Subcutaneous abdominal adipose tissue (tissue), 5 donors: ENCODE measurements around the gene CTXND1.
A peak's percentile ranks its signal among the peaks of the same experiment; 100 is the strongest.
"Not testable (repeated sequence)": the region's sequence is repeated elsewhere in the genome, so short reads cannot be mapped to it uniquely, and the experiment has no call there.

Source experiments
- H3K27ac ChIP-seq: one replicate; pipeline ENCODE4 v1.7.0; 2013; ENCODE audit warnings: low read depth, mild to moderate bottlenecking, inconsistent platforms, low read length, moderate library complexity
- H3K27me3 ChIP-seq, 5 donors: one replicate each; pipeline ENCODE4 v1.7.0; 2013; ENCODE audit warnings: low read length in 5 of 5, inconsistent platforms in 1 of 5; ENCODE audit not compliant: control insufficient read depth in 5 of 5, insufficient read depth in 4 of 5
- H3K36me3 ChIP-seq, 5 donors: one replicate each; pipeline ENCODE4 v1.7.0; 2013; ENCODE audit warnings: low read length in 5 of 5; ENCODE audit not compliant: control insufficient read depth in 5 of 5, insufficient read depth in 5 of 5
- H3K4me1 ChIP-seq, 5 donors: one replicate each; pipeline ENCODE4 v1.7.0; 2013; ENCODE audit warnings: low read length in 5 of 5, mild to moderate bottlenecking in 3 of 5, moderate library complexity in 1 of 5; ENCODE audit not compliant: control insufficient read depth in 5 of 5, insufficient read depth in 5 of 5
- H3K4me3 ChIP-seq, 5 donors: one replicate each; pipeline ENCODE4 v1.7.0; 2013; ENCODE audit warnings: low read length in 5 of 5, low read depth in 1 of 5
- H3K9ac ChIP-seq, 5 donors: one replicate each; pipeline ENCODE4 v1.7.0; 2013; ENCODE audit warnings: low read length in 5 of 5, mild to moderate bottlenecking in 4 of 5, moderate library complexity in 3 of 5
- H3K9me3 ChIP-seq, 5 donors: one replicate each; pipeline ENCODE4 v1.7.0; 2013; ENCODE audit warnings: low read length in 5 of 5; ENCODE audit not compliant: control insufficient read depth in 5 of 5
- donor health status: healthy.
- donor health status: healthy.
- donor health status: healthy.
- donor health status: healthy.
- donor health status: healthy.

The CTXND1 gene

GRCh38 chr15:80252121-80252518, at the start of gene CTXND1:
TSS of gene CTXND1 (minus strand) at chr15:80252213. CDS start at chr15:80201949, 50,264 bp downstream.
- Histone ChIP-seq H3K9ac (no peak within 1 kb of the TSS), H3K27me3 (peaks cover 20 to 60% (median 36%) of the 10 kb centered on the region in 5 donors), H3K9me3 (no peaks in the 10 kb centered on the region), H3K36me3 (no peaks in the 10 kb centered on the region), H3K4me1 (peaks cover 0 to 11% (median 8%) of the 10 kb centered on the region in 5 donors), H3K27ac (no peak within 1 kb of the TSS), H3K4me3 (peak within 1 kb of the TSS in 4 of 5 donors; percentile 8 to 53 (median 48))

GRCh38 chr15:80301472-80301871, 49.5 kb upstream of the CTXND1 start:
- H3K9ac ChIP-seq = no peak overlapping the region
- peaks cover 0 to 3% (median 0%) of the 10 kb centered on the region in 5 donors for H3K27me3 ChIP-seq
- no peaks in the 10 kb centered on the region for H3K36me3 ChIP-seq
- H3K27ac ChIP-seq = no peak overlapping the region
- no peak overlapping the region for H3K4me3 ChIP-seq
- H3K4me1 ChIP-seq = no peaks in the 10 kb centered on the region
- H3K9me3 ChIP-seq = peaks cover 0 to 2% (median 0%) of the 10 kb centered on the region in 5 donors

- H3K36me3 ChIP-seq, H3K4me3 ChIP-seq, H3K9ac ChIP-seq, H3K4me1 ChIP-seq, H3K9me3 ChIP-seq, H3K27me3 ChIP-seq, H3K27ac ChIP-seq: not testable (repeated sequence)
Measured at GRCh38 chr15:80295777-80296176, 43.8 kb upstream of the CTXND1 start.

- Histone ChIP-seq H3K9me3 (peaks cover 0 to 6% (median 0%) of the 10 kb centered on the region in 5 donors), H3K27ac (no peak overlapping the region), H3K36me3 (no peaks in the 10 kb centered on the region), H3K27me3 (peaks cover 3 to 12% (median 8%) of the 10 kb centered on the region in 5 donors), H3K9ac (no peak overlapping the region), H3K4me1 (no peaks in the 10 kb centered on the region), H3K4me3 (no peak overlapping the region)
Measured at GRCh38 chr15:80292079-80292478, 40.1 kb upstream of the CTXND1 start.

GRCh38 chr15:80290891-80291290, 38.9 kb upstream of the CTXND1 start:
- H3K4me1 ChIP-seq, H3K9ac ChIP-seq, H3K27ac ChIP-seq, H3K9me3 ChIP-seq, H3K36me3 ChIP-seq, H3K4me3 ChIP-seq: not testable (repeated sequence)
- H3K27me3 ChIP-seq = peaks cover 3 to 14% (median 8%) of the 10 kb centered on the region in 5 donors

- Histone ChIP-seq H3K4me3 (no peak overlapping the region), H3K9ac (no peak overlapping the region), H3K4me1 (no peaks in the 10 kb centered on the region), H3K27me3 (peaks cover 3 to 14% (median 5%) of the 10 kb centered on the region in 5 donors), H3K27ac (no peak overlapping the region), H3K36me3 (no peaks in the 10 kb centered on the region), H3K9me3 (no peaks in the 10 kb centered on the region)
Measured at GRCh38 chr15:80289528-80290495, 37.8 kb upstream of the CTXND1 start.

GRCh38 chr15:80288131-80288530, 36.1 kb upstream of the CTXND1 start:
- Histone ChIP-seq H3K9me3 (no peaks in the 10 kb centered on the region), H3K27ac (no peak overlapping the region), H3K27me3 (peaks cover 0 to 14% (median 5%) of the 10 kb centered on the region in 5 donors), H3K4me1 (peaks cover 0 to 5% (median 0%) of the 10 kb centered on the region in 5 donors), H3K36me3 (no peaks in the 10 kb centered on the region), H3K9ac (no peak overlapping the region), H3K4me3 (no peak overlapping the region)

- Histone ChIP-seq H3K9ac (no peak overlapping the region), H3K36me3 (no peaks in the 10 kb centered on the region), H3K9me3 (no peaks in the 10 kb centered on the region), H3K27me3 (peaks cover 0 to 14% (median 5%) of the 10 kb centered on the region in 5 donors), H3K4me1 (peaks cover 0 to 5% (median 0%) of the 10 kb centered on the region in 5 donors), H3K27ac (no peak overlapping the region), H3K4me3 (no peak overlapping the region)
Measured at GRCh38 chr15:80286055-80286454, 34.0 kb upstream of the CTXND1 start.

GRCh38 chr15:80285379-80285778, 33.4 kb upstream of the CTXND1 start:
- Histone ChIP-seq H3K4me1 (peaks cover 0 to 5% (median 0%) of the 10 kb centered on the region in 5 donors), H3K9me3 (no peaks in the 10 kb centered on the region), H3K9ac (no peak overlapping the region), H3K27ac (no peak overlapping the region), H3K36me3 (no peaks in the 10 kb centered on the region), H3K27me3 (peaks cover 0 to 14% (median 5%) of the 10 kb centered on the region in 5 donors), H3K4me3 (no peak overlapping the region)

GRCh38 chr15:80283531-80283930, 31.5 kb upstream of the CTXND1 start:
- Histone ChIP-seq H3K27me3 (peaks cover 0 to 8% (median 2%) of the 10 kb centered on the region in 5 donors), H3K4me3 (no peak overlapping the region), H3K4me1 (peaks cover 0 to 5% (median 0%) of the 10 kb centered on the region in 5 donors), H3K27ac (no peak overlapping the region), H3K9me3 (no peaks in the 10 kb centered on the region), H3K36me3 (no peaks in the 10 kb centered on the region), H3K9ac (no peak overlapping the region)
